Endothelial cell of umbilical vein (primary cell): ENCODE results near the gene EPAS1. TPM values are rescaled to one million over a fixed set of nuclear protein-coding genes. Genes with fewer than 3 reads are reported as not detected.

Source experiments
- BruUV-seq: library from RNA; stranded (reverse); fragments of 400-500 nt; replicated peaks from 2 replicates; lab custom pipeline; 2021; lab: Mats Ljungman, UMichigan
- CTCF ChIA-PET: fragments of 300-600, 350-600 bp; sonication (Branson Sonifier 250); formaldehyde crosslinking; loops from one replicate; lab custom pipeline; 2021; ENCODE audit warnings: antibody characterized with exemption, inconsistent platforms; lab: Charles Lee
- POLR2A ChIA-PET: fragments of 300-600, 350-600 bp; sonication (Branson Sonifier 250); formaldehyde crosslinking; loops from one replicate; lab custom pipeline; 2021; ENCODE audit warnings: antibody characterized with exemption, inconsistent platforms; lab: Charles Lee
- DNase-seq: peaks from one replicate; pipeline ENCODE4 v3.0.0-alpha.2; 2011; ENCODE audit warnings: low read depth, low spot score
- FAIRE-seq: peaks from 2 replicates; lab custom pipeline; 2011; peaks lifted over from hg19 to GRCh38; lab: Jason Lieb, UNC
- H2AFZ ChIP-seq: 2 replicates; pipeline ENCODE4 v1.6.0; 2012; ENCODE audit warnings: low read depth, low read length, control low read depth, inconsistent platforms
- H3K27ac ChIP-seq: 2 replicates; pipeline ENCODE4 v1.5.1; 2011; ENCODE audit warnings: low read depth, mild to moderate bottlenecking, control low read depth, low read length, moderate library complexity; ENCODE audit not compliant: insufficient read depth
- H3K27me3 ChIP-seq, 2 experiments: 2 replicates each; pipeline versions ENCODE4 v1.6.0 to v1.6.1; 2011; ENCODE audit warnings: low read length in 2 of 2, mixed read lengths in 1 of 2; ENCODE audit not compliant: control insufficient read depth in 2 of 2, insufficient read depth in 2 of 2
- H3K36me3 ChIP-seq, 2 experiments: 2 replicates in 1 of 2; 3 replicates in 1 of 2; pipeline ENCODE4 v1.5.1; 2011; ENCODE audit warnings: low read length in 2 of 2, mild to moderate bottlenecking in 1 of 2, moderate library complexity in 1 of 2; ENCODE audit not compliant: control insufficient read depth in 2 of 2, insufficient read depth in 2 of 2; ENCODE audit errors: extremely low read depth in 1 of 2
- H3K4me1 ChIP-seq: 3 replicates; pipeline ENCODE4 v1.5.1; 2011; ENCODE audit warnings: mild to moderate bottlenecking, low read length; ENCODE audit not compliant: control insufficient read depth, insufficient read depth; ENCODE audit errors: extremely low read depth
- H3K4me2 ChIP-seq: 2 replicates; pipeline ENCODE4 v1.6.1; 2011; ENCODE audit warnings: low read length, control low read depth, mixed read lengths; ENCODE audit not compliant: insufficient read depth
- H3K4me3 ChIP-seq, 3 experiments: fragments of 200-600 bp in 1 of 3; sonication (generic), shearing (Covaris generic) in 1 of 3; replicated peaks in 1 of 3; 2 replicates each; pipeline ENCODE4 v1.5.1; 2011 to 2016; ENCODE audit warnings: control low read depth in 3 of 3, low read length in 3 of 3, mild to moderate bottlenecking in 2 of 3, inconsistent platforms in 1 of 3, low read depth in 1 of 3, moderate library complexity in 1 of 3; ENCODE audit not compliant: insufficient read depth in 1 of 3
- H3K79me2 ChIP-seq: 2 replicates; pipeline ENCODE4 v1.6.0; 2012; ENCODE audit warnings: low read length, inconsistent platforms; ENCODE audit not compliant: control insufficient read depth, insufficient read depth
- H3K9ac ChIP-seq: replicated peaks from 2 replicates; pipeline ENCODE3; 2011; ENCODE audit warnings: low read length, control low read depth; ENCODE audit not compliant: insufficient read depth; ENCODE audit errors: extremely low read depth
- H3K9me1 ChIP-seq: replicated peaks from 3 replicates; pipeline ENCODE4 v1.6.0; 2011; ENCODE audit warnings: mild to moderate bottlenecking, low read length; ENCODE audit not compliant: control insufficient read depth, insufficient read depth; ENCODE audit errors: extremely low read depth
- H3K9me3 ChIP-seq: replicated peaks from 2 replicates; pipeline ENCODE4 v1.5.1; 2012; ENCODE audit warnings: low read length, inconsistent platforms; ENCODE audit not compliant: control insufficient read depth, insufficient read depth
- H4K20me1 ChIP-seq: replicated peaks from 2 replicates; pipeline ENCODE3; 2011; ENCODE audit warnings: mild to moderate bottlenecking, low read length; ENCODE audit not compliant: control insufficient read depth, insufficient read depth; ENCODE audit errors: extremely low read depth
- CTCF ChIP-seq, 2 donors: IDR thresholded peaks; 1 replicate in 1 of 2; 2 replicates in 1 of 2; pipeline ENCODE4 v1.5.1; 2011; ENCODE audit warnings: low read length in 2 of 2, mild to moderate bottlenecking in 2 of 2, moderate library complexity in 2 of 2, control low read depth in 1 of 2, inconsistent platforms in 1 of 2, low read depth in 1 of 2; ENCODE audit not compliant: insufficient read depth in 1 of 2; ENCODE audit errors: extremely low read depth in 1 of 2
- EZH2 ChIP-seq: IDR thresholded peaks from 2 replicates; pipeline ENCODE4 v1.6.1; 2012; ENCODE audit warnings: borderline replicate concordance, low read depth, mild to moderate bottlenecking, moderate library complexity, low read length, inconsistent platforms; ENCODE audit not compliant: severe bottlenecking
- FOS ChIP-seq: IDR thresholded peaks from 2 replicates; pipeline ENCODE4 v1.6.1; 2011; ENCODE audit warnings: mild to moderate bottlenecking, low read length, moderate library complexity, borderline replicate concordance; ENCODE audit not compliant: insufficient read depth
- GATA2 ChIP-seq: IDR thresholded peaks from 2 replicates; pipeline ENCODE4 v1.7.0; 2011; ENCODE audit warnings: low read depth, mild to moderate bottlenecking, moderate library complexity, mixed read lengths, low read length; ENCODE audit not compliant: insufficient read length, insufficient read depth
- JUN ChIP-seq: IDR thresholded peaks from 2 replicates; pipeline ENCODE4 v1.6.1; 2011; ENCODE audit warnings: borderline replicate concordance, low read depth; ENCODE audit not compliant: insufficient read length, insufficient read depth
- MAX ChIP-seq: IDR thresholded peaks from 2 replicates; pipeline ENCODE4 v1.6.1; 2011; ENCODE audit not compliant: insufficient read depth, insufficient read length
- MYC ChIP-seq: IDR thresholded peaks from one replicate; pipeline ENCODE4 v1.6.1; 2011; ENCODE audit warnings: mild to moderate bottlenecking, low read depth, low read length
- POLR2A ChIP-seq: IDR thresholded peaks from 2 replicates; pipeline ENCODE4 v1.6.1; 2012; ENCODE audit warnings: low read depth, mild to moderate bottlenecking, control low read depth, low read length
- POLR2AphosphoS5 ChIP-seq: IDR thresholded peaks from 2 replicates; pipeline ENCODE4 v1.6.1; 2012; ENCODE audit warnings: low read depth, mild to moderate bottlenecking, control low read depth, low read length, moderate library complexity; ENCODE audit not compliant: insufficient read depth
- dilution Hi-C: fragments of 300-500 bp; cut with MboI; formaldehyde crosslinking; loops from one replicate; pipeline ENCODE4 v1.15.0; 2019; ENCODE audit warnings: low sequenced_read_pairs; ENCODE audit not compliant: extremely low pct_ligation_motif_present
- intact Hi-C: fragments of 100-400 bp; cut with micrococcal nuclease; formaldehyde crosslinking; loops from one replicate; pipeline ENCODE4 v1.10.0; 2022
- polyA plus RNA-seq, 4 experiments: library from polyadenylated mRNA; depleted of rRNA in 3 of 4; stranded (reverse) in 3 of 4; unstranded in 1 of 4; fragments of >200 nt; gene quantifications; 2 replicates each; pipeline versions ENCODE4 v1.2.1 to v1.2.3, GENCODE V29; 2011 to 2012; ENCODE audit warnings: missing spikeins in 1 of 4
- total RNA-seq: library from RNA; stranded (reverse); gene quantifications from 2 replicates; pipeline ENCODE4 v1.2.3, GENCODE V29; 2021

EPAS1 gene
- total and polyA plus RNA-seq, 2 donors (not counting 3 experiments of a cell fraction or from before 2014, with no cell fraction given), result 229 to 374 TPM

GRCh38 chr2:46266134-46266533, 31.1 kb upstream of the EPAS1 start:
- H3K4me2 ChIP-seq, result no peak overlapping the region
- peak; percentile 48 for FAIRE-seq
- TF ChIP-seq EZH2 (no peak), FOS (no peak), GATA2 (no peak), POLR2AphosphoS5 (no peak), MYC (no peak), CTCF (IDR thresholded peaks at IDR 0.05; ENCODE audit: extremely low read depth in 1 of 2, insufficient read depth in 1 of 2, low read depth in 1 of 2, low read length in 2 of 2) (no peak), POLR2A (no peak), JUN (no peak), MAX (no peak)
- H3K4me3 ChIP-seq, result no peak overlapping the region
- dilution Hi-C loops, result no loop called here
- BruUV-seq, result no TSS peak
- ChIA-PET CTCF (no interaction called here), POLR2A (no interaction called here)
- no peaks in the 10 kb centered on the region for H4K20me1 ChIP-seq
- H3K9ac ChIP-seq, result no peak overlapping the region
- H3K9me3 ChIP-seq, result no peaks in the 10 kb centered on the region
- H3K79me2 ChIP-seq, result no peaks in the 10 kb centered on the region
- no peak for DNase-seq
- no peaks in the 10 kb centered on the region for H3K36me3 ChIP-seq
- H2AFZ ChIP-seq, result no peak overlapping the region
- H3K27ac ChIP-seq, result no peak overlapping the region
- peaks cover 44% of the 10 kb centered on the region for H3K4me1 ChIP-seq
- no peaks in the 10 kb centered on the region for H3K27me3 ChIP-seq
- H3K9me1 ChIP-seq, result no peaks in the 10 kb centered on the region
- intact Hi-C loops, result no loop called here
